ENCODE measurements around the gene LRRC51.
"Not testable (repeated sequence)": the region's sequence is repeated elsewhere in the genome, so short reads cannot be mapped to it uniquely, and the experiment has no call there.

Gene LRRC51

DNA sequence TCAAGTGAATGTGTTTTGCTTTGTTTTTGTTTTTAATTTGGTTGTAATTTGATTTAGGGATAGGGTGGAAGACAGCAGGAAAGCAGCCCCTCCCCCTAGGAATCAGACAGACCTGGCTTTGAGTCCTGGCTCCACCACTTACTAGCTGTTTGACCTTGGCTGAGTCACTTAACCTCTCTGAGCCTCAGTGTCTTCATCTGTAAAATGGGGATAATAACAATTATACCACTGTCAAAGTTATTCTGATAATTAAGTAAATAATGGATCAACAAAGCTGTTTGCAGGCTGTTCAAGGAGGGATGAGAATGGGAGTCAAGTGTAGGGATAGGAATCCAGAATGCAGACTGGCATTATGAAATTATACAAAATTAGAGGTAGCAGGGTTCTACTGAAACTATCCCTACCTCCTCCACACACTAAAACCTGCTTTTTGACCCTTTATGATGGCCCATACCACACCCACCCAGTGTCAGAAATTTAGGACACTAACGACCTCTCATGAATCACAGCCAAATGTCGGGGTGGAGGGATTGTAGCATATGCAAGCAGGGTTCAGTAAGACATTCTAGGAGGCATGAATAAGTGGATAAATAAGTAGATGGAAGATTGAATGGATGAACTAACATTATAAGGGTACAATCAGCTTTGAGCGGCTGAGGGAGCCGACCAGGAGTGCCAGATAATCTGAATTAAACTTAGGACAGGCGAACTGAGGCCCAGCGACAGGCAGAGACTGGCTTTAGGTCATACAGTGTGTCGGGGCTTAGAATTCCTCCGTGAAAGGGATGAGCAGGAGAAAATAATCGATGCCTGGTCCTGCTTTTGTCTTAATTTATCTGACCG, 30.9 kb downstream of the LRRC51 start:
- no peak for DNase-seq (ENCODE audit: low read depth)

DNA sequence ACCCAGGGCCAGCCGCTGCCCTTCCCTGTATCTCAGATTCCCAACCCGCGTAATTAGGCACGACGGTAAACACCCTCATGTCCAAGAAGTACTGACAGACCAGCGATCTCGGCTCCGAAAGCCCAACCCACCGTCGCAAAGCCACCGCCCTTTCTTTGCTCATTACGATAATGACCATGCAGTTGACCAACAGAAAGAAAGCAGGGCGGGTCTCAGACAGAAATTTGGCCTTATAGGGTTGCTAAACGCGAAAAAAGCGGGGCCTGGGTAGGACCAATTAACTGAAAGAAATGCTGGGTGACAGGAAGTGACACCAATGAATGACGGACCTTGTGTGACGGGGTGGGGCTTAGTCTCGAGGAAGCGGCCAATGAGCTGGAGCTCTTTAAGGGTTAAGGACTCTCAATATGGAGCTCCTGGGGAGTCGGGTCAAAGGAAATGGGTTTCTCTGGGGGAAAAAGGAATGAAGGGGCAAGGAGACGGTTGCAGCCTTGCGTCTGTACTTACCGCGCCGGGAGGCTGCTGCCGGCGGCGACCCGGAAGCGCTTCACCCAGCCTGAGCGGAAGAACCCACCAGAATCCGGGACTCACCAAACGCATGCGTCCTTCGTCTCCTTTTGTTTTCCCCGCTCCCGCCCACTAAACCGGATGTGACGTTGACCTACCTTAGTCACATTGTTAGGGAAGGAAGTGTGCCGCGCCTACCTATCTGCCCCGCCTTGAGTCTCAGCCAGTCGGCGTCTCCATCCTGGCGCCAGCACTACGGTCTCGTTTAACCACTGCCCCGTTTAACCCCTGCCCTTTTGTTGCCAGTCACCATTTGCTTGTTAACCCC, 31.7 kb downstream of the LRRC51 start, which contains the start of gene ANAPC15:
TSS of gene ANAPC15 (minus strand) at position 553 of the 835 bp plus-strand sequence. CDS start 1,419 bp downstream, outside the sequence.
- DNase-seq (ENCODE audit: low read depth) = peak; percentile 97

DNA sequence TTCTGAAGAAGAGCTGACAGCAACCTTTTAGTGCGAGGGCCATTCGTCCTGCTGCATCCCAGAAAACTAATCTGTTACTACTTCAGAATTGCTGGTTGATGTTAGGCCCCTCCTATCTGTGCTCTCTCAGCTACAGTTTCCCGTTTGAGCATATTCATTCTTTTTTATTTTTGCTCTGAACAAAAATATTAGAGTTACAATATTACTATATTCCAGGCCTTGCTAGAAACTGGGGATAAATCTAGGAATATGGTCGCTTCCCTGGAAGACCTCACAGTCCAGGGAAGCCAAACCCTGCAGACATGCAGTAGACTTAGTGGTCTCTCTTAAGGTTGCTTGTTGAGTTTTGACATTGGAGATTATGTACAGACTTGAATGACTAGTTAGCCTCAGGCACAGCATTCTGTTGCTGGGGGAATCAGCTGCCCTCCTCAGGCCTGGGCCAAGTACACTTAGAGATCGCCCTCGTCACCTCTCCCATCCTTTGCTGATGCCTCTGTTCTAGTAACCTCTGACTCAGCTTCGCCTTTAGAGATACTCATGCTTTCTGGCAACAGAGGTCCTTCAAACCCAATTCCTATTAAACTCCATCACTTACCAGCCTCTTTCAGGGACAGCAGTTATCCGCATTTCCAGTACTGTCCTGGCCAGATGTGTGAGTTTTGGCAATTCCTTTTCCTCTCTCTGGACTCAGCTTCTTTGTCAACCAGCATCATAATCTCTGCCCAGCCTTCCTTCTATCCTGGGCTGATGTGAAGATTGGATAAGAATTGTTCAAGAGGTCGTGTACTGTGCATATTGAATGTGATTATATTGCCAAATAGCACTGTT, 32.5 kb downstream of the LRRC51 start:
- DNase-seq (ENCODE audit: low read depth) = no peak

DNA sequence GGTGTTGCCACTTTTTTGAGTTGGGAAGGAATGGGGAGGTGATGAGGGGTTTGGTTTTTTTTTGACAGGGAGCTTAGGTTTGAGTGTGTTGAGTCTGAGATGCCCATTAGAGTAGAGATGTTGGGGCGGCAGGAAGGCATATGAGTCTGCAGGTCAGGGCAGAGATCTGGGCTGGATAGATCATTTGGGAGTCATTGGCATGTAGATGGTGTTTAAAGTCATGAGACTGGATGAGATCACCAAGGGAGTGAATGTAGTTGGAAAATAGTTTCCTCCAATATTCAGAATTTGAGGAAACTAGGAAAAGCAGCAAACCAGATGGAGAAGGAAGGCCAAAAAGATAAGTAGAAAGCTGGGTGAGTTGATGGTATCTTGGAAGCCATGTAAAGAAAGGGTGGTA, 33.9 kb downstream of the LRRC51 start:
- no peak for DNase-seq (ENCODE audit: low read depth)

DNA sequence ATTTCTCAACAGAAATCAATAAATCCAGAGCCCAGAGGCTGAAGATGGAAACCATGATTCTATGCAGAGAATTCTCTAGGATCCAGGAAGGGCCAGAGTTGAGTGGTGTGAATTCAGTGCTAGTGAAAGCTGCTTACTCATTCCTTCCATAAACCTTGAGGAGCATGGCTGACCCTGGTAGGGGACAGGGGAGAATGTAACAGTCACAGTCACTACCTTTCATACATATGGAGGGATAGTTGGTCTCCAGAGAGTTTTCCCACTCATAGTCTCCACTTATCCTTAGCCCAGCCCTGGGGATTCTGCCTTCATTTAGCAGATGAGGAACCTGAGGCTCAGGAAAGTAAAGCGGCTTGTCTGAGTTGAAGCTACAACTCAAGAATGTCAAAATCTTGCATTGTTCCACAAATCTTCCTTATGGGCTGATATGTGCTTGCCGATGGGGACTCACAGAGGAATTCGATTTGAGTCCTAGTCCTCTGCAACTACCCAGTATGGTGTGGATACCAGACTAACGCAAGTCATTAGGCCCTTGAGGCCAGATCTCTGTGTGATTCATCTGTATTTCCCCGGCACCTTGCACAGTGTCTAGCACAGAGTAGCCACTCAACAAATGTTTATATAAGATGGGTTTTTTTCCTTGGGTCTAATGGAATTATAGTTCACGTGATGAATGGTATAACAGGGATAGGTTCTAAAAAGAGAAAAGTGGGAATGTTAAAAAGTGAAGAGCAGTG, 35.5 kb downstream of the LRRC51 start:
- no peak for DNase-seq (ENCODE audit: low read depth)

DNA sequence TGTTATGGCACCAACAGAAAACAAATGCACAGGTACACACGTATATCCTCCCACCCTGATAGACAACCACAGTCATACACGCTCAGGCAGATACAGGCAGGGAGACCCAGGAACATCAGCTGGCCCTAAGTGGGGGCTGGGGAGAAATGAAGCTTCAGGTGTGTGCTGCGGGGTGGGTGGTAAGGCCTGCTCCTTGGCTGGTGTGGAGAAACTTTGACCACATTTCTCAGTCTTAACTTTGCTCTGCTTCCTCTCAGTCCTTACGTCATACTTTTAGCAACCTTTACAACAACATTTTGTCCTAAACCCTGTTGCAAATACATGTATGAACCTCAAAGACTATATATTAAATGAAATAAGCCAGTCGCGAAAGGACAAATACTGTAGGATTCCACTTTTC, 38.5 kb downstream of the LRRC51 start:
- DNase-seq (ENCODE audit: low read depth) = no peak

DNA sequence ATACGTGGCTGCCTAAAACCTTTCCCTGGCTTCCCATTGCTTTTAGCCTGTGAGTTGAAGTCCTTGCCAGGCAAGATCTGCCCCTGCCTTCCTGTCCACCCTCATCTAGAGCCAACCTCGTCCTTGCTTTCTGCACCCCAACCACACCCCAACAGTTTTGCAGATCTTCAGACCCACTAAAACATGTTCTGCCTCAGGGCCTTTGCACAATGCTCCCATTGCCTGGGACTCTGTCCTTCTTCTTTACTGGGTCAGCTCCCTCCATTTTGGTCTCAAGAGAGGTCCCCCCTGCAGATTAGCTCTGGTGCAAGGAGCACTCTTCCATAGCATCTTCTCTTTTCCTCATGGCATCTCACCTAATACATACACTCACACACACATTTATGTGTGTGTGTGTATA, 40.3 kb downstream of the LRRC51 start:
- DNase-seq (ENCODE audit: low read depth) = no peak

DNA sequence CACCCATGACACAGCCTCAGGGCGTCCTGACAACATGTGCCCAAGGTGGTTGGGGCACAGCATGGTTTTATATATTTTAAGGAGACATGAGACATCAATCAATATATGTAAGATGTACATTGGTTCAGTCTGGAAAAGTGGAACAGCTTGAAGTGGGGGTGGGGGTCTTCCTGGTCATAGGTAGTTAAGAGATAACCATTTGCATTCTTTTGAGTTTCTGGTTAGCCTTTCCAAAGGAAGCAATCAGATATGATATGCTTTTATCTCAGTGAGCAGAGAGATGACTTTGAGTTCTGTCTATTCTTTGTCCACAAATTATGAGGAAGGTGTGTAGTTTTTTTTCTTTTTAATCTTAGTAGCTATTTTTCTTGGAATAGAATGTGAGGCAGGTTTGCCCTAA, 42.0 kb downstream of the LRRC51 start:
- no peak for DNase-seq (ENCODE audit: low read depth)

DNA sequence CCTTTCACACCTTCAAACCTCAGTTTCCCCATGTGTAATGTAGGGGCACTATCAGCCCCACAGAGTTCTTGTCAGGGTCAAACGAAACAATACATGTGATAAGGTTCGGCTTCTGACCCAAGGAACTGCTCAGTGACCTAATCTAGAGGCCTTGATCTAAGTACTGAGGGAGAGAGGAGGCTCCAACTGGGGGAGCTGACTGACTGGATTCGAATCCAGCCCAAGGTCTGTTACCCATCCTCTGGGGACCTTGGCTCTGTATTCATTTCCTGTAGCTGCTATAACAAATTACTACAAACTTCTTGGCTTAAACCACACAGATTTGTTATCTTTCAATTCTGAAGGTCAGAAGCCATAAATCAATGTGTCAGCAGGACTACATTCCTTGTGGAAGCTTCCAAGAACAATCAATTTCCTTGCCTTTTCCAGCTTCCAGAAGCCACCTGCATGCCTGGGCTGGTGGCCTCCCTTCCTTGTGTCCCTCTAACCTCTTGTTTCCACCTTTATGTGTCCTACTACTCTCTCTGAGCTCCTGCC, 42.5 kb downstream of the LRRC51 start:
- no peak for DNase-seq (ENCODE audit: low read depth)

DNA sequence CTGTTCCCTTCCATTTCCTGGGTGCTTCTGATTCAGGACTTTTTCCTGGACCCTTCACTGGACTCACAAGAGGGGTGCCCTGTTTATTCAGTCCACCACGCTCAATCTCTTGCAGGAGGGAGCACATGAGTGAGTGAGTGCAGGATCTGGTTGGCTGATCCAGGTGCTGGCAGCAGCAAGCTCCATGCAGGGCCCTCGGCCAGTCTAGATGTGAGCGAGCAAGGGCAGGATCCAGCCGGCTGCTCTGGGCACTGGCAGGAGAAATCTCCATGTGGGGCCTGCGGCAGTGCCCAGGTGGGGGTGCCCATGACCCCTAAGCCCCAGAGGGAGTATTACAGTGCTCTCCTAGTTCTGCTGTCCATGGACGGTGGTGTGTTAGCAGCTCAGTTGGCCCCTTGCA, 43.4 kb downstream of the LRRC51 start:
- DNase-seq (ENCODE audit: low read depth) = no peak

DNA sequence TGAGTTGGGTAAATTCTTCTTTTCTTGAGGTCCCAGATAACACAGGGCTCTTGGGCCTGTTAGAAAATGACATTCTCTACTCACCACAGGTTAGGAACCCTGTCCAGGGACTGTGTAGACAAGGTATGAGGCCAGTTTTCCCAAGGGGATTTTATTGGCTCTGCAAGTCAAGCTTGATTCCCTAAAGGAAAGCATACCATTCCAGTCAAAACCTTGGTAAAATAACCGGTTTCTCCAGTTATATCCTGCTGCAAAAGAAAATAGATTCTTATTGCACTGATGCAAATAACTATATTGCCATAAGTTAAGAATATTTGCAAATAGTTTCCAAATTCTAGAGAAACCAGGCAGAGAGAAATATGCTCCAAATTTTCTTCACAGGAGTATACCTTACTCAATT, 45.3 kb downstream of the LRRC51 start:
- no peak for DNase-seq (ENCODE audit: low read depth)

DNA sequence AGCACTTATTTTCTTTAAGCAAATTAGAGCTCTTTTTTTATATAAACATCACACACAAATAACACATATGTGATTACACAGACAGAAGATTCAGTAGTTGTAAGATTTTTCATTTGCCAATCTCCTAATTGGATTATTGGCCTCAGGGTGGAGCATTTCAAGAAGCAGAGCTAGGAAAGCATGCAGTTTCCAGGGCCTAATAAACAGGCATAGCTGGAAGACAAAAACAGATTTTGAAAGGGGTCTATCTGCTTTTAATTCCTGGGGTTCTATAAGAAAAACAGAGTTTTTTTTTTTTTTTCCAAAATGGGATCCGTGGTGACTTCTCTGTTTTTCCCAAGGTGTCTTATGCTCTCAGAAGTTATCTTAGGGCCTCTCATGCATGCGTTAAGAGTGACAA, 47.3 kb downstream of the LRRC51 start:
- no peak for DNase-seq (ENCODE audit: low read depth)

DNA sequence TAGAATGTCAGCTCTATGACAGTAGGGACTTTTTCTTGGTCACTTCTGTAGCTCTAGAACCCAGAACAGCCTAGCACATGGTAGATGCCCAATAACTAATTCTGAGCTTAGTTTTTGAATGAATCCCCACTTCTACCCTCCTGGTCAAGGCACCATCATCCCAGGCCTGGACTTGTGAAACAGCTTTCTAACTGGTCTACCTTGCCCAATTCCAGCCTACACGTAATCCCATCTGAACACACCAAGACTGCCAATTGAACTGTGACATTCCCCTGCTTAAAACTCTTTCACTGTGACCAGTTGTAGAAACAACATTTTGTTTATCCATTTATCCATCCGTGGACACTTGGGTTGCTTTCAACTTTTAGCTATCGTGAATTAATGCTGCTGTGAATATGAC, 48.7 kb downstream of the LRRC51 start:
- DNase-seq (ENCODE audit: low read depth) = no peak

DNA sequence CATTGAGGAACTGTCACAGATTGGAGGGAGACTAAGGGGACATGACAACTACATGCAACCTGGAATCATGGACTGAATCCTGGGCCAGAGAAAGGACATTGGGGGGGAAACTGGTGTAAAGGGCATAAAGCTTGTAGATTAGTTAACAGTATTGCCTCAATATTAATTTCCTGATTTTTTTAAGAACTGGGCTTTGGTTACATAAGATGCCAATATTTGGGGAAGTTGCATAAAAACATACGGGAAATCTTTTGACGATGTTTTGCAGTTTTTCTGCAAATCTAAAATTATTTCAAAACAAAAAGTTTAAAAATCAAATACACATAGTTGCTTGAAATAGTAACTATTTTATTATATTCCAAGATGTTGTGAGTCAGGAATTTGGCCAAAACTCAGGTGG, 52.0 kb downstream of the LRRC51 start:
- no peak for DNase-seq (ENCODE audit: low read depth)

DNA sequence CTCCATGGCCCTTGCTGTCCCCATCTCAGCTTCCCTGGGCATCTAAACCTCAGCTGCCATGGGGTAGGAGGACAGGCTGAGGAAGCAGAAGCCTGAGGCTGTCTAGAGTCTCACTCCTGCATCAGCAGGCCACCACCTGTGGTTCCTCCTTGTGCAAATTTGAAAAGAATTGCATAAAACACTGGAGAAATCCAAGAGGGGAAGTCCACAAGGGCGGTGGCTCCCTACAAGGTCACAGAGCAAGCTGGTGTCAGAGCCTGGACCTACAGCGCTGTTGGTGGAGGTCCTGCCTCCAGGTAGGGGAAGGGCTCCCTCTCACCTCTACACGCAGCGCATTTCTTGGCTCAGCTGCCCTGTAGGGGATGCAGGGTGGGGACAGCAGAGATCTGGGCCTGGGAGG, 54.8 kb downstream of the LRRC51 start, which contains the start of gene FOLR3:
TSS of gene FOLR3 (plus strand) at position 253 of the 400 bp plus-strand sequence. CDS start 228 bp downstream, outside the sequence.
- not testable (repeated sequence) for DNase-seq (ENCODE audit: low read depth)

DNA sequence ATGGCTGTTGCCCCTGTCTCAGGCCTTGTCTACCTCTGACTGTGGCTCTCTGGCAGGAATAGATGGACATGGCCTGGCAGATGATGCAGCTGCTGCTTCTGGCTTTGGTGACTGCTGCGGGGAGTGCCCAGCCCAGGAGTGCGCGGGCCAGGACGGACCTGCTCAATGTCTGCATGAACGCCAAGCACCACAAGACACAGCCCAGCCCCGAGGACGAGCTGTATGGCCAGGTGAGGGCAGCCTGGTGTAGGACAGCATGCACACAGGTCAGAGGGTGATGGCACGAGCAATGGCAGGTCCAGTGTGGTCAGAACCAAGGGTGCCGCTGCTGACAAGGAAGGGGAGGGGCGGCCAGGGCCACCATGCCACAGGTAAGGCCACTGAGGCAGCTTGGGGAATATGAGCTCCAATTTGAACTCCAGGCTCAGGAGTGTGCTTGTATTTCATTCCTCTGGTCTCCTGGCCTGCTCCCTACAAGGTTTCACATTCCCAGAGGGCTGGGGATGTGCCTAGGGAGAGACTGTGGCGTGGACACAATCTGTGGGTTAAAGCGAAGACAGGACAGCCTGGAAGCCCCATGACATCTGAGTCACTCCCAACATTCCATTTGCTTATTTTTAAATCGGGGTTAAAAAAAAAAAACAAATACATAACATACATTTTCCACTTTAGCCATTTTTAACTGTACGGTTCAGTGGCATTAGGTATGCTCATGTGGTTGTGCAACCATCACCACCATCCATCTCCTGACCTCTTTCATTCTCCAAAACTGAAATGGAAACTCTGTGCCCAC, 55.4 kb downstream of the LRRC51 start:
- DNase-seq (ENCODE audit: low read depth) = no peak

DNA sequence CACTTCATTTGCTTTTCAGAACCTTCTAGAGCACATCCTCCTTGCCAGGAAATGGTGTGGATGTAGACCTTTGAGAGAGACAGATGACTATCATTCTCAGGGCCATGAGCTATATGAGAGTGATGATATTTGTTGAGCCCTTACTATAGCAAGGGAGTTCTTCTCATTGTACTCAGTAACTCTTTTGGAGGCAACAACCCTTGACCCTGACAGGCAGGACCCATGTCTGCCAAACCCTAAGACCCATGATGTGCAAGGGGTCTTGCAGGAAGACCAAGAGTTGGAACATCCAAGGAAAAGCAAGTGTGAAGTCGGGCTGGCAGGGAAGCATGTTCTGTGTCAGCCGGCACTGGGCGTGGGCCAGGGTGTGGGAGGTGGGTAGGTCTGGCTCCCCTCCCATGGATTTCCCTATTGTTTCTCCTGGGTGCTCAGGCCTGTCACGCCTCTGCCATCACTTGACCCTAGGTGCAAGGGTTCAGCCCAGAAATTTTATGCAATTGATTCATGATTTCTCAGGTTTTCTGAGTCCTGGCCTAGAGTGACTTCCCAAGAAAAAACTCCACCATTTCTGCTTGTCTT, 56.1 kb downstream of the LRRC51 start:
- no peak for DNase-seq (ENCODE audit: low read depth)

DNA sequence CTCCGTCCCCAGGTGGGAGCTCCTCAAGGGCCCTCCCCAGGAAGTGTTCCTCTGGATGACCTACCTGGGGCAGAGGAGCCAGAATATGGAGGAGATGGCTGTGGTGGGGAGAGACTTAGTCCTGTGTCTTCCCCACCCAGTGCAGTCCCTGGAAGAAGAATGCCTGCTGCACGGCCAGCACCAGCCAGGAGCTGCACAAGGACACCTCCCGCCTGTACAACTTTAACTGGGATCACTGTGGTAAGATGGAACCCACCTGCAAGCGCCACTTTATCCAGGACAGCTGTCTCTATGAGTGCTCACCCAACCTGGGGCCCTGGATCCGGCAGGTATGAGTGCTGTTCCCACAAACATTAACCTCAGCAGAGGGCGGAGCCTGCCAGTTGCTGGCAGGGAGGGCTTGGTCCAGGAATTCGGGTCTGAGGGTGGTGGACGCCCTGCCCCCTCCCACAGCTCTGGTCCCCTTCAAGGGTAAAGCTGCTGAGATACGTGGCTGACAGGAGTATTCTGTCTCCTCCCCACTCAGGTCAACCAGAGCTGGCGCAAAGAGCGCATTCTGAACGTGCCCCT, 58.3 kb downstream of the LRRC51 start:
- DNase-seq (ENCODE audit: low read depth) = no peak

DNA sequence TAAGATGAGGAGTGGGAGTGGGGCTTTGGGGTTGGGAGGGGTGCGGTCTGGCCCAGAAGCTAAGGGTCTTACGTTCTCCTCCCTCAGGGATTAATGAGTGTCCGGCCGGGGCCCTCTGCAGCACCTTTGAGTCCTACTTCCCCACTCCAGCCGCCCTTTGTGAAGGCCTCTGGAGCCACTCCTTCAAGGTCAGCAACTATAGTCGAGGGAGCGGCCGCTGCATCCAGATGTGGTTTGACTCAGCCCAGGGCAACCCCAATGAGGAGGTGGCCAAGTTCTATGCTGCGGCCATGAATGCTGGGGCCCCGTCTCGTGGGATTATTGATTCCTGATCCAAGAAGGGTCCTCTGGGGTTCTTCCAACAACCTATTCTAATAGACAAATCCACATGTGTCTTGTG, 58.9 kb downstream of the LRRC51 start:
- DNase-seq (ENCODE audit: low read depth) = no peak

DNA sequence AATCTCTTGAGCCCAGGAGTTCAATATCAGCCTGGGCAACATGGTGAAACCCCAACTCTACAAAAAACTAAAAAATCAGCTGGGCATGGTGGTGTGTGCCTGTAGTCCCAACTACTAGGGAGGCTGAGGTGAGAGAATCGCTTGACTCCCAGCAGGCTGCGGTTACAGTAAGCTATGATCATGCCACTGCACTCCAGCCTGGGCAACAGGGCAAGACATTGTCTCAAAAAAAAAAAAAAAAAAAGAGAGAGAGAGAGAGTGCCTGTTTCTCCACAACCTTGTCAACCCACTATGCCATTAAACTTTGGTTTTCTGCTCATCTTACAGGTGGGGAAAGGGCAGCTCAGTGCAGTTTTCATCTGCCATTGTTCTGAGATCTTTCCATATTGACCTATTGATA, 60.0 kb downstream of the LRRC51 start:
- no peak for DNase-seq (ENCODE audit: low read depth)
